NCI-H446 treated with DMSO at 0.1 percent for 48 hours (cell line): ENCODE data around the gene MYMK.

Experiments used
- DNase-seq: peaks from one replicate; lab custom pipeline; 2025; lab: John Stamatoyannopoulos, UW

The MYMK gene

DNA sequence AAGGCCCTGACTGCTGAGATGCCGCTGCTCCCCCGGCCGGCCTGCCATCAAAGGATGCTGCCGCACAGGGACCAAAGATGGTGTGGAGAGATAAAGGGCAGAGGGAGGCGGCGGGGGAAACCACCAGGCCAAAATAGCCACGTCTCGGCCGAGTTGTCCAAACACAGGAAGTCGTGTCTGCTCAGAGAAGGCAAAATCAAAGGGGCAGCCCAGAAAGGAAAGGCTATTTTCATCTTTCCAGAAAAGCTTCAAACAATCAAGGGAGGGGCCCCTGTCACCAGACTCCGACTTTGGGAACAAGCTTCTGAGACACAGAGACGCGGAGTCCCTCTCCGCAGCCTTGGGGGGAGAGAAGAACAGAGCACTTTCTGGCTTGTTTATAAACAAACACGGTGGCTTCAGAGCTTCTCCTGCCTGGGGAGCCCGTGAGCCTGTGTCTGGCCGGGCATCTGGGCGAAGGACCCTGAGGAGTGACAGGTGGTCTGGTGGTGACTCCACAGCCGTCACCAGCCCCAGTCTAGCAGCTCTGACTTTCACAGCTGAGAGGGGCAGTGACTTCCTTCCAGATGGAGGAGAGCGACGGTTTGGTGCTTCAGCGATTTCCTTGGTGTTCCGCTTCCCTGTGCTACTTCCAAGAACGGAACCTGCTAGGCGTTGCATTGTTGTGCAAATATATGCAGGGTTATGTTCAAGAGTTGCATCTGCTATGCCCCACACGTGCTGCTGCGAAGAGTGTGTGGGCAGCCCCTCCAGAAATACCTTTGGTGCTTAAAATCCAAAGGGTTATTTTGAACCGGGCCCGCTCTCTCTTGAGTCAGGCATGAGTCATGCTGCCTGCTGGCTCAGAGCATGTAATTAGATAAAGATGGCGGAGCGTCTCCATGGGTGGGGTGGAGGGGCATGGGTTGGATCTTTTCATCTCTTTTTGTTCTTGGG, 33.7 kb upstream of the MYMK start:
- no peak for DNase-seq

- DNase-seq = no peak
These were observed 32.8 kb upstream of the MYMK start for GRCh38 chr9:133557581-133557980.

GRCh38 chr9:133556354-133556753, 31.6 kb upstream of the MYMK start:
- no peak for DNase-seq

DNA sequence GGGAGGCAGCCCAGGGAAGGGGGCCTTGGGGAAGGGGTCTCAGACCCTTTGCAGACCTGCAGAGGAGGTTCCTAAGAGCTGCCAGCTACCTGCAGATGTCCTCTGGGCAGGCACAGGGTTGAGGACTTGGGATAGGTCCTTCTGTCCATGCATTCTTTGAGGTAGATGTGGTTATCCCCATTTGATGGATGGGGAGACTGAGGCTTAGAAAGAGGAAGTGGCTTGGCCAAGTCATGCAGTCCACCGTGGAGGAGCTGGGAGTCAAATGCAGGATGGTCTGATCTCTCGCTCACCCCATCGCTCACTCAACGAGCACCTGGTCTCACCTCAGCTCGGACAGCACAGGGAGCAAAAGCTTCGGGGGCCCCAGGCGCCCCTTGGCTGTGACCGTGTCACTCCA, 30.0 kb upstream of the MYMK start:
- no peak for DNase-seq

GRCh38 chr9:133553973-133554713, 29.4 kb upstream of the MYMK start:
- DNase-seq = no peak

GRCh38 chr9:133553123-133553522, 28.4 kb upstream of the MYMK start:
- no peak for DNase-seq

GRCh38 chr9:133552236-133552635, 27.5 kb upstream of the MYMK start:
- no peak for DNase-seq

- no peak for DNase-seq
These were observed 26.7 kb upstream of the MYMK start for GRCh38 chr9:133551446-133551845.

DNA sequence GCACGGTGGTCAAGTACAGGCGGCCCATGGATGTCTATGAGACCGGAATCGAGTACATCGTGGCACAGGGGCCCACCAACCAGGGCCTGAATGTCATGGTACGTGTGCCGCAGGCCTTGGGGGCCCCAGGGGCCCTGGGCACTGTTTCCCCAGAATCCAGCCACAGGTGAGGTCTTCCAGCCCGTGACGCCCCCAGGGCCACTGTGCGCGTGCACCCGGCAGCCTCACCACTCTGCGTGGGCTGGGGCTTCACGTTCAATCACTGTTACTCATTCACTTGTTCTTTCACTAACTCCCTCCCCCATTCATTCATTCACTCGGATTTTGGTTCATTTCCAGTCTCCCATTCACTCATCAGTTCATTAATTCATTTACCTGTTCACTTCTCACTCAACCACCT, 22.4 kb upstream of the MYMK start:
- DNase-seq = no peak

DNA sequence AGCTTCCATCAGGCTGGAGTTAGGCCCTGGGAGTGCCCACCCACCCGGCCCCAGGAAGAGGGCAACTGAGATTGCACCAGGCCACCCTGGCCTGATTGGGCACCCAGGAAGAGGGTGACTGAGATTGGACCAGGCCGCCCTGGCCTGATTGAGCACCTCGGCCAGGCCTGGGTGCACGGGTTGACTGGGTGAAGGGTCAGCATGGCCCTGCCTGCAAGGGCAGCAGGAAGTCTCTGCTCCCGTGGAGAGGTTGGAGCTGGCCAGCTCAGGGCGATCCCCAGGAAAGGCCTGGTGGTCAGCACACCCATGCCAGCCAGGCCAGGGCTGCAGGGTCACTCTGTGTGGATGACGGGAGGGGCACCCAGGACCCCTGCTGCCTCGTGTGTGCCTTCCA, 21.5 kb upstream of the MYMK start:
- DNase-seq = no peak

- no peak for DNase-seq
These were observed 20.9 kb upstream of the MYMK start for GRCh38 chr9:133545494-133546286.

GRCh38 chr9:133543772-133544467, 19.2 kb upstream of the MYMK start:
- no peak for DNase-seq

GRCh38 chr9:133542002-133542401, 17.2 kb upstream of the MYMK start:
- DNase-seq = no peak

GRCh38 chr9:133540698-133541025, 15.9 kb upstream of the MYMK start:
- no peak for DNase-seq

- DNase-seq = no peak
These were observed 15.4 kb upstream of the MYMK start for GRCh38 chr9:133539991-133540697.

DNA sequence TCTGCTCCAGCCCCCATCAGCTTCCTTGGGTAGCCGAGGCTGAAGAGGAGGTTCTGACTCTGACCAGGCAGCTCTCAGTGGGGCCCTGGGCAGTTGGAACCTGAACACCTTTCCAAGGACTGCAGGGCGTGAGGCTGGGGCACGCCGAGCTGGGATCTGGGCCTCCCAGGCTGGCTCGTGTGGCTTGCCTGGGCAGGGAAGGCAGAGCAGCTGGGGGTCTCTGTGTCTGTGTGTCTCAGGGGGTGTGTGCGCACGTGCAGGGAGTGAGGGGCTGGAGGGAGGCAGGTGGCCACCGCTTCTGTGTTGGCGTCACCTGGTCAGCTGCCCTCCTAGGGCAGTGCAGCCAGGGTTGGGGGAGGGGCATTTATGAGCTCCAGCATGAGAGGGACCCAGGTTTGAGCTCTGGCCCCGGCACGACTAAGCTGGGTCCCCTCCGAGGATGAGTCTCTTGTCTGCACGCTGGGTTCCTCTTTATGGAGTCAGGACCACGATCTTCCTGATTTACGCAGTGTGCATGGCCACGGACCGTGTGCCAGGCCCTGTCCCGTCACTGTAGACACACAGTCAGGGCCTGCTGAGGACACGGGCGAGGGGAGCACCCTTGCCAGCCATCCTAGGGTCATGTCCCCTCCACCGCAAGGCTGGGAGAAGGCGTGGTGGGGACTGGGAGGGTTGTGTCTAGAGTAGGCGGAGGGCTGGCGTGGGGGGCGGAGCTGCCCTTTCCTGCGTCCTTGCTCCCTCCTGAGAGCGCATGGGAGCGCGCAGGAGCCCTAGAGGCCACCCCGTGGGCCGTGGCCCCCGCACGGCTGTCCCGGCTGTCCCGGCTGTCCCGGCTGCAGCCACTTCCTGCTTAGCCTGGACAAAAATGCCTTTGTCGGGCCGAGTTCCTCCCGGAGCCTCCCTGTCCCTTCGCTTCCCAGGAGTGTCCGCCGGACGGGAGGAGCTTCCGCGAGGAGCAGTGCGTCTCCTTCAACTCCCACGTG, 14.4 kb upstream of the MYMK start:
- no peak for DNase-seq

DNA sequence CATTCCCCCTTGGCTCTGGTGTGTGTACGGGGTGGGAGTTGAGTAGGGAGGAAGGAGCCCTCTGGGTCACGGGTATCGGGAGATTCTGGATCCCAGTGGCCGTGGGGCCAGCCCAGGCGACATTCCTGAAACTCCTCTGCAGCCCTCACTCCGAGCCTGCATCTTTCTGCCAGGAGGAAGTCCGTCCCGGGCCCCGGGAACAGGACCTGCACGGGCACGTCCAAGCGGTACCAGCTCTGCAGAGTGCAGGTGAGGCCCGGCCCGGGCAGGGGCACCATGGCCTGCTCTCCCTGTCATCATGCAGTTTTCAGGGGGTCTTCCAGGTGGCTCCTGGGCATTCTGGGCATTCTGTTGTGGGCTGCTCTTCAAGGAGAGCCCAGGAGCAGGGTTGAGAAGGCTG, 13.4 kb upstream of the MYMK start:
- DNase-seq = no peak

- no peak for DNase-seq
These were observed 12.5 kb upstream of the MYMK start for GRCh38 chr9:133537257-133537656.

GRCh38 chr9:133536536-133536935, 11.8 kb upstream of the MYMK start:
- DNase-seq = no peak

GRCh38 chr9:133536080-133536479, 11.3 kb upstream of the MYMK start:
- no peak for DNase-seq
